CD4-positive, CD25-positive, alpha-beta regulatory T cell (primary cell): ENCODE measurements around the gene COMMD1. TPM values are rescaled to one million over a fixed set of nuclear protein-coding genes. Genes with fewer than 3 reads are reported as not detected.
"Not testable (repeated sequence)": the region's sequence is repeated elsewhere in the genome, so short reads cannot be mapped to it uniquely, and the experiment has no call there.

Source experiments
- ATAC-seq, 2 donors: fragments of 150-1000 bp; cut with Tn5 transposase; one replicate each; pipeline ENCODE4 v1.10.0; 2021; ENCODE audit warnings: low read depth in 2 of 2, moderate number of reproducible peaks in 2 of 2, moderate library complexity in 1 of 2
- DNase-seq, 3 donors: peaks; one replicate each; pipeline versions ENCODE4 v3.0.0 to v3.0.0-alpha.2; 2012 to 2022; ENCODE audit warnings: mixed read lengths in 1 of 3
- H3K27ac ChIP-seq: one replicate; pipeline ENCODE4 v1.7.0; 2013; ENCODE audit warnings: mild to moderate bottlenecking, low read length; ENCODE audit not compliant: insufficient read depth, poor library complexity, severe bottlenecking
- H3K27me3 ChIP-seq: one replicate; pipeline ENCODE4 v1.7.0; 2013; ENCODE audit warnings: low read length; ENCODE audit not compliant: control insufficient read depth, insufficient read depth
- H3K36me3 ChIP-seq: one replicate; pipeline ENCODE4 v1.7.0; 2013; ENCODE audit warnings: mild to moderate bottlenecking, low read length, moderate library complexity; ENCODE audit not compliant: control insufficient read depth, insufficient read depth
- H3K4me1 ChIP-seq: 2 replicates; pipeline ENCODE4 v1.7.0; 2013; ENCODE audit warnings: mild to moderate bottlenecking, low read length; ENCODE audit not compliant: insufficient read depth, control insufficient read depth, poor library complexity, severe bottlenecking
- H3K4me3 ChIP-seq: one replicate; pipeline ENCODE4 v1.7.0; 2013; ENCODE audit warnings: low read depth, mild to moderate bottlenecking, low read length, moderate library complexity
- H3K9me3 ChIP-seq, 2 experiments: 1 replicate in 1 of 2; 2 replicates in 1 of 2; pipeline ENCODE4 v1.7.0; 2013; ENCODE audit warnings: low read length in 2 of 2, mild to moderate bottlenecking in 1 of 2, moderate library complexity in 1 of 2; ENCODE audit not compliant: control insufficient read depth in 2 of 2
- H3K27ac Mint-ChIP-seq, 3 donors: one replicate each; pipeline ENCODE4 v1.8.0; 2020 to 2022; ENCODE audit warnings: mild to moderate bottlenecking in 3 of 3, mixed read lengths in 3 of 3, moderate library complexity in 2 of 3
- H3K27me3 Mint-ChIP-seq: one replicate; pipeline ENCODE4 v1.8.0; 2022; ENCODE audit warnings: mild to moderate bottlenecking, mixed read lengths
- H3K36me3 Mint-ChIP-seq: one replicate; pipeline ENCODE4 v1.8.0; 2020; ENCODE audit warnings: mixed read lengths
- H3K4me1 Mint-ChIP-seq, 4 donors: one replicate each; pipeline ENCODE4 v1.8.0; 2020 to 2022; ENCODE audit warnings: mixed read lengths in 4 of 4, mild to moderate bottlenecking in 1 of 4
- H3K4me3 Mint-ChIP-seq, 4 donors: one replicate each; pipeline ENCODE4 v1.8.0; 2020 to 2022; ENCODE audit warnings: mild to moderate bottlenecking in 4 of 4, mixed read lengths in 4 of 4, moderate library complexity in 3 of 4
- H3K9me3 Mint-ChIP-seq, 7 donors: one replicate each; pipeline ENCODE4 v1.8.0; 2020 to 2022; ENCODE audit warnings: mixed read lengths in 7 of 7, mild to moderate bottlenecking in 3 of 7, moderate library complexity in 2 of 7
- polyA plus RNA-seq, 4 donors: library from polyadenylated mRNA; unstranded; fragments of 300-500 nt; fragmentation: Illumina TruSeq; gene quantifications; one replicate each; pipeline ENCODE4 v1.2.3, GENCODE V29; 2021
- total RNA-seq: library from RNA; stranded (reverse); gene quantifications from one replicate; pipeline ENCODE4 v1.2.3, GENCODE V29; 2022

Gene COMMD1
- total and polyA plus RNA-seq, 5 donors from 2014 or later = 21.4 to 79.2 (median 55.0) TPM

GRCh38 chr2:61906186-61906470 is 654 bp downstream of the COMMD1 start:
- H3K27ac Mint-ChIP-seq = peak overlapping the region; percentile 43 to 91 (median 88)
- ATAC-seq = no peak

GRCh38 chr2:61909116-61909515 is 3.6 kb downstream of the COMMD1 start:
- peaks cover 3% of the 10 kb centered on the region for H3K36me3 Mint-ChIP-seq
- no peak overlapping the region for H3K4me3 ChIP-seq
- H3K4me3 Mint-ChIP-seq = peak overlapping the region in 2 of 4 donors; percentile 27 to 68
- peak overlapping the region in 1 of 3 donors; percentile 20 for H3K27ac Mint-ChIP-seq
- H3K27ac ChIP-seq = no peak overlapping the region
- H3K27me3 ChIP-seq = no peaks in the 10 kb centered on the region
- DNase-seq = no peak
- no peak for ATAC-seq
- H3K36me3 ChIP-seq = no peaks in the 10 kb centered on the region
- no peaks in the 10 kb centered on the region for H3K9me3 ChIP-seq
- H3K9me3 Mint-ChIP-seq = peaks cover 0 to 1% (median 0%) of the 10 kb centered on the region in 7 donors
- H3K27me3 Mint-ChIP-seq = no peaks in the 10 kb centered on the region
- peaks cover 17 to 45% (median 21%) of the 10 kb centered on the region in 4 donors for H3K4me1 Mint-ChIP-seq
- H3K4me1 ChIP-seq = peaks cover 10% of the 10 kb centered on the region

More at GRCh38 chr2:61906186-61906470, 654 bp downstream of the COMMD1 start:
- Histone ChIP-seq H3K4me3 (peak overlapping the region; percentile 92), H3K27me3 (no peaks in the 10 kb centered on the region), H3K36me3 (no peaks in the 10 kb centered on the region), H3K9me3 (no peaks in the 10 kb centered on the region), H3K27ac (no peak overlapping the region), H3K4me1 (peaks cover 10% of the 10 kb centered on the region)
- peaks cover 3% of the 10 kb centered on the region for H3K36me3 Mint-ChIP-seq
- H3K4me3 Mint-ChIP-seq = peak overlapping the region; percentile 80 to 97 (median 95)
- peaks cover 10 to 42% (median 16%) of the 10 kb centered on the region in 4 donors for H3K4me1 Mint-ChIP-seq
- no peak for DNase-seq
- H3K9me3 Mint-ChIP-seq = peaks cover 0 to 1% (median 0%) of the 10 kb centered on the region in 7 donors
- no peaks in the 10 kb centered on the region for H3K27me3 Mint-ChIP-seq

GRCh38 chr2:61910603-61911002 is 5.1 kb downstream of the COMMD1 start:
- H3K27me3 Mint-ChIP-seq = no peaks in the 10 kb centered on the region

GRCh38 chr2:61911510-61911909 is 6.0 kb downstream of the COMMD1 start:
- no peaks in the 10 kb centered on the region for H3K27me3 Mint-ChIP-seq
- DNase-seq (peak in 1 of 3 donors; percentile 32), ATAC-seq (no peak)
- peaks cover 2% of the 10 kb centered on the region for H3K4me1 ChIP-seq
- H3K36me3 Mint-ChIP-seq = peaks cover 8% of the 10 kb centered on the region
- peaks cover 13 to 28% (median 18%) of the 10 kb centered on the region in 4 donors for H3K4me1 Mint-ChIP-seq
- peaks cover 0 to 1% (median 0%) of the 10 kb centered on the region in 7 donors for H3K9me3 Mint-ChIP-seq
- peak overlapping the region in 1 of 4 donors; percentile 69 for H3K4me3 Mint-ChIP-seq
- no peaks in the 10 kb centered on the region for H3K36me3 ChIP-seq
- H3K4me3 ChIP-seq = no peak overlapping the region
- no peaks in the 10 kb centered on the region for H3K9me3 ChIP-seq
- H3K27ac Mint-ChIP-seq = no peak overlapping the region
- H3K27me3 ChIP-seq = no peaks in the 10 kb centered on the region
- no peak overlapping the region for H3K27ac ChIP-seq

More at GRCh38 chr2:61910603-61911002, 5.1 kb downstream of the COMMD1 start:
- Histone ChIP-seq H3K9me3 (no peaks in the 10 kb centered on the region), H3K36me3 (no peaks in the 10 kb centered on the region), H3K4me1 (peaks cover 10% of the 10 kb centered on the region), H3K4me3 (no peak overlapping the region), H3K27me3 (no peaks in the 10 kb centered on the region), H3K27ac (no peak overlapping the region)
- DNase-seq (peak in 1 of 3 donors; percentile 15), ATAC-seq (no peak)
- Mint-ChIP-seq H3K4me1 (peaks cover 13 to 34% (median 19%) of the 10 kb centered on the region in 4 donors), H3K4me3 (no peak overlapping the region), H3K36me3 (peaks cover 8% of the 10 kb centered on the region), H3K9me3 (peaks cover 0 to 1% (median 0%) of the 10 kb centered on the region in 7 donors), H3K27ac (no peak overlapping the region)

GRCh38 chr2:61914794-61915193 is 9.3 kb downstream of the COMMD1 start:
- H3K36me3 ChIP-seq, H3K4me3 ChIP-seq, H3K4me3 Mint-ChIP-seq, H3K27ac ChIP-seq, H3K27me3 ChIP-seq, DNase-seq, H3K27me3 Mint-ChIP-seq, H3K9me3 ChIP-seq, H3K4me1 ChIP-seq, ATAC-seq, H3K36me3 Mint-ChIP-seq, H3K9me3 Mint-ChIP-seq: not testable (repeated sequence)
- Mint-ChIP-seq H3K4me1 (peaks cover 6 to 13% (median 10%) of the 10 kb centered on the region in 4 donors), H3K27ac (peak overlapping the region in 1 of 3 donors; percentile 76)

GRCh38 chr2:61920548-61920947 is 15.1 kb downstream of the COMMD1 start:
- Mint-ChIP-seq H3K27ac (no peak overlapping the region), H3K36me3 (peaks cover 16% of the 10 kb centered on the region), H3K4me3 (no peak overlapping the region), H3K9me3 (no peaks in the 10 kb centered on the region), H3K27me3 (no peaks in the 10 kb centered on the region), H3K4me1 (peaks cover 0 to 7% (median 2%) of the 10 kb centered on the region in 4 donors)
- no peaks in the 10 kb centered on the region for H3K27me3 ChIP-seq
- H3K4me3 ChIP-seq = no peak overlapping the region
- H3K27ac ChIP-seq = no peak overlapping the region
- H3K4me1 ChIP-seq = no peaks in the 10 kb centered on the region
- DNase-seq (no peak), ATAC-seq (no peak)
- H3K36me3 ChIP-seq = no peaks in the 10 kb centered on the region
- no peaks in the 10 kb centered on the region for H3K9me3 ChIP-seq

GRCh38 chr2:61922714-61923113 is 17.2 kb downstream of the COMMD1 start:
- ATAC-seq (no peak), DNase-seq (no peak)
- Histone ChIP-seq H3K4me3 (no peak overlapping the region), H3K27me3 (no peaks in the 10 kb centered on the region), H3K36me3 (no peaks in the 10 kb centered on the region), H3K4me1 (no peaks in the 10 kb centered on the region), H3K27ac (no peak overlapping the region), H3K9me3 (no peaks in the 10 kb centered on the region)
- Mint-ChIP-seq H3K27me3 (no peaks in the 10 kb centered on the region), H3K4me3 (no peak overlapping the region), H3K27ac (no peak overlapping the region), H3K9me3 (no peaks in the 10 kb centered on the region), H3K36me3 (peaks cover 22% of the 10 kb centered on the region), H3K4me1 (peaks cover 0 to 7% (median under 1%) of the 10 kb centered on the region in 4 donors)

- no peaks in the 10 kb centered on the region for H3K4me1 ChIP-seq
- H3K4me1 Mint-ChIP-seq = peaks cover 0 to 5% (median 2%) of the 10 kb centered on the region in 4 donors
- H3K27ac Mint-ChIP-seq = peak overlapping the region in 1 of 3 donors; percentile 55
- H3K27me3 ChIP-seq = no peaks in the 10 kb centered on the region
- H3K27me3 Mint-ChIP-seq = no peaks in the 10 kb centered on the region
- H3K36me3 Mint-ChIP-seq = peaks cover 25% of the 10 kb centered on the region
- H3K9me3 ChIP-seq = no peaks in the 10 kb centered on the region
- H3K9me3 Mint-ChIP-seq = no peaks in the 10 kb centered on the region
- H3K4me3 Mint-ChIP-seq = no peak overlapping the region
- no peak overlapping the region for H3K4me3 ChIP-seq
- H3K36me3 ChIP-seq = no peaks in the 10 kb centered on the region
- no peak overlapping the region for H3K27ac ChIP-seq
- DNase-seq = no peak
- no peak for ATAC-seq
Measured at GRCh38 chr2:61924895-61925663, 19.6 kb downstream of the COMMD1 start.
